NCI-H1694 (cell line): ENCODE data around the gene DDHD1.

Experiments used
- DNase-seq: peaks from one replicate; lab custom pipeline; 2025; lab: John Stamatoyannopoulos, UW

The DDHD1 gene

DNA sequence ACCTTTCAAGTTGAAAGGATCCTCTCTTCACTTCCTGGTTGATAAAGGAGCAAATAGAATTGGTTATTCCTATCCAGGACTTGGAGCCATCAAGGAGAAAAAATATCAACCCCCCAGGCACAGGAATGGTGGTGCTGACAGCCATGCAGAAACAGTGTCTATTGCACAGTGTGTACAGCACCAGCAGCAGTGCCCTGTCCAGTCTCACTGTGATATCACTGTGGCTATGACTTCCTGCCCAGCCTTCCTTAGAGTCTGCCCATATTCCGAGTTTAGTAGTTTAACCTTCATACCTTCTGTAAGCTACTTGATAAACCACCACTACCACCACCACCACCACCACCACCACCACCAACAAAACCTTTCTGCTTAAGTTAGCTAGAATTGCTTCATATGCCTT is 157.1 kb downstream of the DDHD1 start:
- DNase-seq, result no peak

DNA sequence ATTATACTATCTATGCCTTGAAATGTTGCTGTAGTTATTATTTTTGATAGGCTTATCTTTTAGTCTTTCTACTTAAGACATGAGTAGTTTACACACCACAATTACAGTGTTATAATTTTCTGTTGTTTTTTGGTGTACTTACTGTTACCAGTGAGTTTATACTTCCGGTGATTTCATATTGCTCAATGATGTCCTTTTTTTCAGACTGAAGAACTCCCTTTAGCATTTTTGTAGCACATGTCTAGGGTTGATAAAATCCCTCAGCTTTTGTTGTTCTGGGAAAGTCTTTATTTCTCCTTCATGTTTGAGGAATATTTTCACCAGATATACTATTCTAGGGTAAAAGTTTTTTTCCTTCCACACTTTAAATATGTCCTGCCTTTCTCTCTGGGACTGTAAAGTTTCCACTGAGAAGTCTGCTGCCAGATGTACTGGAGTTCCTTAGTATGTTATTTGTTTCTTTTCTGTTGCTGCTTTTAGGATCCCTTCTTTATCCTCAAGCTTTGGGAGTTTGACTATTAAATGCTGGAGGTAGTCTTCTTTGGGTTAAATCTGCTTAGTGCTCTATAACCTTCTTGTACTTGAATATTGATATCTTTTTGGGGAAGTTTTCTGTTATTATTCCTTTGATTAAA is 160.8 kb downstream of the DDHD1 start:
- DNase-seq, result no peak

DNA sequence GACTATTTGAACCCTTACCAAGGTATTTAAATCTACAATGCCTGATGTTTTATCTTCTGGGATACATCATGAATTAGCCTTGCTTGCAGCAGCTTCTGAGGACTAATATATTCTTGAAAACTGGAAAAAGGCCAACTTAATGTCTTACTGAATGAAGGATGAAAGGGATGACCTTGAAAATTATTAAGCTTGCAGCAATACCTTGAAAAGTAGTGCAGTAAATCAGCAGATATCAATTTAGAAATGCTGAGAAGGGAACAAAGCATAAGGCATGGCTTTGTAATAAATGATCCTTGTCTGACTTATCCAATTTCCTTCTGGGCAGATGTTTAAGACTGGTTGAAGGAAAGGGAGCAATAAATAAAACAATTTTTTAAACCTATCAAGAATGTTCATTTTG is 165.0 kb downstream of the DDHD1 start:
- DNase-seq, result no peak

DNA sequence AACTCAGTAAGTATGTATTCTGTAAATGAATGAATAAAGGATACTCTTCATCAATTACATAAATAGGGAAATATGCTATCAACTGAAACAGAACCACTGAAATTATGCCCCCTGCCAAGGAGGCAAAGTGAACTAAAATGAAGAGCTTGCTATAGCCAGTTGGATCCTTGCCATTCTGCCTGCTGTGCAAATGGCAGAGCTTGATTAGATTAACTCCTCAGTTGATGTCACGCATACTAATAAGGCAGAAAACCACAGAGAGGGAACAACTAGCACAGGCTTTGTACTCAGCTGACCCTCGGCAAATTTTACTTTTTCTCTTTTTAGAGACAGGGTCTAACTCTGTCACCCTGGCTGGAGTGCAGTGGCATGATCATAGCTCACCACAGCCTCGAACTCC is 165.6 kb downstream of the DDHD1 start:
- DNase-seq, result peak; percentile 8

DNA sequence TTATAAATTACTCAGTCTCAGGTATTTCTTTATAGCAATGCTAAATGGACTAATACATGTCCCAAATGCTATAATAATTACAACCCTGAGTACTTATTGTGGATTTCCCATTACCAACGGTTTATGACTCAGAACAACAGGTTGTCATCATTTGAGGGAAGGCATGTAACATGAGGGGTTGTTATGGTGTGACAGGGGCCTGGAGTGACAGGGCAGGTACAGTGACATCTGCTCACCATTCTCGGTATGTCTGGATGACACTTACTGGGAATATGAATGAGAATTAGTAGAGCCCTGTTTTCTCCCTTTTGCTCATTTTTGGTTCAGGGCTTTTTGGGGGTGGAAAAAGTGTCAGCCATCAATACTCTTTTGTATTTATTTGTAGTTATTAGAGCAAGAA is 166.1 kb downstream of the DDHD1 start:
- no peak for DNase-seq
